ENCODE data around the gene SETMAR.

DNA sequence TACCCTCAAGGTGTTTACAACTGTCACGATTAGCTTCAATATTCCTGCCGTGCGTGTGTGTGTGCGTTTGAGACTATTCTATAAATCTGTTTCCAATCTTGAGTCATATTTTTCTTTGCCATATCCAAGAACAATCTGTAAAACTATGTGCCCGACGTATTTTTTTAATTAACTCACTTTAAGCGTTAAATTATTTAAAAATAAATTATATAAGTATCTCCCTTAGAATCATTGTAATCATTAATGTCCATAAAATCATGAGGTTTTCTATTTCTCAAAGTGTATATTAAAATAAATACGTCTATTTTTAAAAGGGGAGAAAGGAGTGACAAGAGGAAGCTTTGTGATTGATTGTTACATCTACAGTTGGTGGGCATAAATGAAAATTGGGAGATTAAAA is 2.9 kb downstream of the SETMAR start:
- TF ChIP-seq POLR2A (IDR thresholded peaks at IDR 0.05): no peak
- no peak for TF ChIP-seq POLR2AphosphoS5 (IDR thresholded peaks at IDR 0.05)

All from stomach (tissue), 4 donors.